CD4-positive, CD25-positive, alpha-beta regulatory T cell (primary cell): ENCODE results near the gene HERC4. TPM values are rescaled to one million over a fixed set of nuclear protein-coding genes. Genes with fewer than 3 reads are reported as not detected.
"Not testable (repeated sequence)": the region's sequence is repeated elsewhere in the genome, so short reads cannot be mapped to it uniquely, and the experiment has no call there.

Experiments used
- ATAC-seq, 2 donors: fragments of 150-1000 bp; cut with Tn5 transposase; one replicate each; pipeline ENCODE4 v1.10.0; 2021; ENCODE audit warnings: low read depth in 2 of 2, moderate number of reproducible peaks in 2 of 2, moderate library complexity in 1 of 2
- DNase-seq, 3 donors: peaks; one replicate each; pipeline versions ENCODE4 v3.0.0 to v3.0.0-alpha.2; 2012 to 2022; ENCODE audit warnings: mixed read lengths in 1 of 3
- H3K27ac ChIP-seq: one replicate; pipeline ENCODE4 v1.7.0; 2013; ENCODE audit warnings: mild to moderate bottlenecking, low read length; ENCODE audit not compliant: insufficient read depth, poor library complexity, severe bottlenecking
- H3K27me3 ChIP-seq: one replicate; pipeline ENCODE4 v1.7.0; 2013; ENCODE audit warnings: low read length; ENCODE audit not compliant: control insufficient read depth, insufficient read depth
- H3K36me3 ChIP-seq: one replicate; pipeline ENCODE4 v1.7.0; 2013; ENCODE audit warnings: mild to moderate bottlenecking, low read length, moderate library complexity; ENCODE audit not compliant: control insufficient read depth, insufficient read depth
- H3K4me1 ChIP-seq: 2 replicates; pipeline ENCODE4 v1.7.0; 2013; ENCODE audit warnings: mild to moderate bottlenecking, low read length; ENCODE audit not compliant: insufficient read depth, control insufficient read depth, poor library complexity, severe bottlenecking
- H3K4me3 ChIP-seq: one replicate; pipeline ENCODE4 v1.7.0; 2013; ENCODE audit warnings: low read depth, mild to moderate bottlenecking, low read length, moderate library complexity
- H3K9me3 ChIP-seq, 2 experiments: 1 replicate in 1 of 2; 2 replicates in 1 of 2; pipeline ENCODE4 v1.7.0; 2013; ENCODE audit warnings: low read length in 2 of 2, mild to moderate bottlenecking in 1 of 2, moderate library complexity in 1 of 2; ENCODE audit not compliant: control insufficient read depth in 2 of 2
- H3K27ac Mint-ChIP-seq, 3 donors: one replicate each; pipeline ENCODE4 v1.8.0; 2020 to 2022; ENCODE audit warnings: mild to moderate bottlenecking in 3 of 3, mixed read lengths in 3 of 3, moderate library complexity in 2 of 3
- H3K27me3 Mint-ChIP-seq: one replicate; pipeline ENCODE4 v1.8.0; 2022; ENCODE audit warnings: mild to moderate bottlenecking, mixed read lengths
- H3K36me3 Mint-ChIP-seq: one replicate; pipeline ENCODE4 v1.8.0; 2020; ENCODE audit warnings: mixed read lengths
- H3K4me1 Mint-ChIP-seq, 4 donors: one replicate each; pipeline ENCODE4 v1.8.0; 2020 to 2022; ENCODE audit warnings: mixed read lengths in 4 of 4, mild to moderate bottlenecking in 1 of 4
- H3K4me3 Mint-ChIP-seq, 4 donors: one replicate each; pipeline ENCODE4 v1.8.0; 2020 to 2022; ENCODE audit warnings: mild to moderate bottlenecking in 4 of 4, mixed read lengths in 4 of 4, moderate library complexity in 3 of 4
- H3K9me3 Mint-ChIP-seq, 7 donors: one replicate each; pipeline ENCODE4 v1.8.0; 2020 to 2022; ENCODE audit warnings: mixed read lengths in 7 of 7, mild to moderate bottlenecking in 3 of 7, moderate library complexity in 2 of 7
- polyA plus RNA-seq, 4 donors: library from polyadenylated mRNA; unstranded; fragments of 300-500 nt; fragmentation: Illumina TruSeq; gene quantifications; one replicate each; pipeline ENCODE4 v1.2.3, GENCODE V29; 2021
- total RNA-seq: library from RNA; stranded (reverse); gene quantifications from one replicate; pipeline ENCODE4 v1.2.3, GENCODE V29; 2022

The HERC4 gene
- total and polyA plus RNA-seq, 5 donors from 2014 or later = 21.6 to 69.2 (median 24.5) TPM

GRCh38 chr10:68046642-68047041, 28.4 kb downstream of the HERC4 start:
- DNase-seq (no peak), ATAC-seq (no peak)
- H3K27ac ChIP-seq = no peak overlapping the region
- Mint-ChIP-seq H3K27ac (peak overlapping the region; percentile 43 to 91 (median 43)), H3K27me3 (no peaks in the 10 kb centered on the region), H3K36me3 (peaks cover 11% of the 10 kb centered on the region), H3K9me3 (peaks cover 0 to 2% (median 0%) of the 10 kb centered on the region in 7 donors), H3K4me3 (peak overlapping the region in 1 of 4 donors; percentile 38), H3K4me1 (peaks cover 20 to 52% (median 41%) of the 10 kb centered on the region in 4 donors)
- no peaks in the 10 kb centered on the region for H3K27me3 ChIP-seq
- H3K4me1 ChIP-seq = no peaks in the 10 kb centered on the region
- no peaks in the 10 kb centered on the region for H3K9me3 ChIP-seq
- H3K36me3 ChIP-seq = peaks cover 13% of the 10 kb centered on the region
- H3K4me3 ChIP-seq = peak overlapping the region; percentile 8

GRCh38 chr10:68043030-68043429, 32.1 kb downstream of the HERC4 start:
- Histone ChIP-seq H3K9me3 (no peaks in the 10 kb centered on the region), H3K27ac (no peak overlapping the region), H3K27me3 (no peaks in the 10 kb centered on the region), H3K4me1 (no peaks in the 10 kb centered on the region), H3K4me3 (no peak overlapping the region), H3K36me3 (peaks cover 21% of the 10 kb centered on the region)
- DNase-seq (no peak), ATAC-seq (no peak)
- no peak overlapping the region for H3K4me3 Mint-ChIP-seq
- H3K27me3 Mint-ChIP-seq = no peaks in the 10 kb centered on the region
- no peak overlapping the region for H3K27ac Mint-ChIP-seq
- peaks cover 0 to 2% (median 0%) of the 10 kb centered on the region in 7 donors for H3K9me3 Mint-ChIP-seq
- H3K36me3 Mint-ChIP-seq = peaks cover 11% of the 10 kb centered on the region
- H3K4me1 Mint-ChIP-seq = peaks cover 8 to 34% (median 26%) of the 10 kb centered on the region in 4 donors

GRCh38 chr10:68032113-68032512, 43.0 kb downstream of the HERC4 start:
- H3K4me3 Mint-ChIP-seq = no peak overlapping the region
- ATAC-seq (no peak), DNase-seq (no peak)
- Histone ChIP-seq H3K36me3 (peaks cover 46% of the 10 kb centered on the region), H3K27ac (no peak overlapping the region), H3K27me3 (no peaks in the 10 kb centered on the region), H3K4me1 (no peaks in the 10 kb centered on the region), H3K4me3 (no peak overlapping the region), H3K9me3 (no peaks in the 10 kb centered on the region)
- H3K4me1 Mint-ChIP-seq = peaks cover 15 to 28% (median 16%) of the 10 kb centered on the region in 4 donors
- no peaks in the 10 kb centered on the region for H3K27me3 Mint-ChIP-seq
- no peaks in the 10 kb centered on the region for H3K9me3 Mint-ChIP-seq
- H3K36me3 Mint-ChIP-seq = peaks cover 40% of the 10 kb centered on the region
- peak overlapping the region in 1 of 3 donors; percentile 43 for H3K27ac Mint-ChIP-seq

- Mint-ChIP-seq H3K9me3 (peaks cover 0 to 2% (median 0%) of the 10 kb centered on the region in 7 donors), H3K27ac (peak overlapping the region in 1 of 3 donors; percentile 14), H3K4me3 (no peak overlapping the region), H3K36me3 (peaks cover 27% of the 10 kb centered on the region), H3K27me3 (no peaks in the 10 kb centered on the region), H3K4me1 (peaks cover 0 to 12% (median 5%) of the 10 kb centered on the region in 4 donors)
- Histone ChIP-seq H3K27me3 (no peaks in the 10 kb centered on the region), H3K27ac (no peak overlapping the region), H3K36me3 (peaks cover 27% of the 10 kb centered on the region), H3K4me3 (no peak overlapping the region), H3K9me3 (no peaks in the 10 kb centered on the region), H3K4me1 (no peaks in the 10 kb centered on the region)
- DNase-seq (no peak), ATAC-seq (no peak)
These were observed 47.7 kb downstream of the HERC4 start for GRCh38 chr10:68027429-68027828.

GRCh38 chr10:68023292-68023691, 51.8 kb downstream of the HERC4 start:
- Mint-ChIP-seq H3K27ac (peak overlapping the region in 1 of 3 donors; percentile 67), H3K36me3 (peaks cover 51% of the 10 kb centered on the region), H3K4me1 (peaks cover 2 to 6% (median 4%) of the 10 kb centered on the region in 4 donors), H3K9me3 (peaks cover 0 to 14% (median 2%) of the 10 kb centered on the region in 7 donors), H3K4me3 (no peak overlapping the region), H3K27me3 (no peaks in the 10 kb centered on the region)
- Histone ChIP-seq H3K9me3 (peaks cover 6 to 9% of the 10 kb centered on the region in 2 experiments), H3K4me1 (no peaks in the 10 kb centered on the region), H3K27me3 (no peaks in the 10 kb centered on the region), H3K36me3 (peaks cover 39% of the 10 kb centered on the region), H3K4me3 (no peak overlapping the region), H3K27ac (no peak overlapping the region)
- DNase-seq (no peak), ATAC-seq (no peak)

- not testable (repeated sequence) for DNase-seq, H3K27me3 ChIP-seq, H3K4me3 Mint-ChIP-seq, H3K4me3 ChIP-seq, H3K27ac Mint-ChIP-seq, H3K4me1 Mint-ChIP-seq, H3K27ac ChIP-seq, H3K9me3 ChIP-seq, H3K4me1 ChIP-seq, ATAC-seq, H3K27me3 Mint-ChIP-seq
- H3K36me3 Mint-ChIP-seq = peaks cover 45% of the 10 kb centered on the region
- H3K9me3 Mint-ChIP-seq = peaks cover 0 to 14% (median 2%) of the 10 kb centered on the region in 7 donors
- peaks cover 33% of the 10 kb centered on the region for H3K36me3 ChIP-seq
These were observed 52.8 kb downstream of the HERC4 start for GRCh38 chr10:68022324-68022723.

GRCh38 chr10:68016519-68016918, 58.6 kb downstream of the HERC4 start:
- Mint-ChIP-seq H3K27ac (peak overlapping the region; percentile 48 to 98 (median 63)), H3K4me3 (peak overlapping the region in 3 of 4 donors; percentile 4 to 70 (median 54)), H3K4me1 (peaks cover 13 to 20% (median 19%) of the 10 kb centered on the region in 4 donors), H3K9me3 (peaks cover 0 to 14% (median 2%) of the 10 kb centered on the region in 7 donors), H3K36me3 (peaks cover 48% of the 10 kb centered on the region)
- not testable (repeated sequence) for H3K27me3 Mint-ChIP-seq, H3K27me3 ChIP-seq, H3K9me3 ChIP-seq
- peak in 2 of 3 donors; percentile 6 to 69 for DNase-seq
- H3K36me3 ChIP-seq = peaks cover 45% of the 10 kb centered on the region
- peak overlapping the region; percentile 39 for H3K27ac ChIP-seq
- peak; percentile 65 to 92 for ATAC-seq
- peaks cover 12% of the 10 kb centered on the region for H3K4me1 ChIP-seq
- peak overlapping the region; percentile 45 for H3K4me3 ChIP-seq

GRCh38 chr10:68010426-68010940, 64.6 kb downstream of the HERC4 start:
- Mint-ChIP-seq H3K4me3 (no peak overlapping the region), H3K9me3 (peaks cover 0 to 1% (median 0%) of the 10 kb centered on the region in 7 donors), H3K27ac (no peak overlapping the region), H3K4me1 (peaks cover 9 to 16% (median 13%) of the 10 kb centered on the region in 4 donors), H3K27me3 (no peaks in the 10 kb centered on the region), H3K36me3 (peaks cover 46% of the 10 kb centered on the region)
- no peak for ATAC-seq
- no peaks in the 10 kb centered on the region for H3K9me3 ChIP-seq
- H3K27me3 ChIP-seq = no peaks in the 10 kb centered on the region
- H3K4me1 ChIP-seq = no peaks in the 10 kb centered on the region
- no peak for DNase-seq
- no peak overlapping the region for H3K27ac ChIP-seq
- H3K4me3 ChIP-seq = no peak overlapping the region
- H3K36me3 ChIP-seq = peaks cover 49% of the 10 kb centered on the region
